Panc1 (cell line): ENCODE measurements around the gene KCNRG. TPM values are rescaled to one million over a fixed set of nuclear protein-coding genes. Genes with fewer than 3 reads are reported as not detected.

Source experiments
- ATAC-seq: fragments of 200-7000 bp; cut with Tn5 transposase; 2 replicates; pipeline ENCODE4 v1.9.1; 2020; ENCODE audit warnings: mild to moderate bottlenecking, moderate library complexity
- BruUV-seq: library from RNA; stranded (reverse); fragments of 400-500 nt; replicated peaks from 2 replicates; lab custom pipeline; 2021; lab: Mats Ljungman, UMichigan
- CTCF ChIA-PET: fragments of 300-600 bp; sonication (Branson Sonifier 250); formaldehyde crosslinking; loops from one replicate; lab custom pipeline; 2022; ENCODE audit warnings: antibody characterized with exemption; lab: Charles Lee
- POLR2A ChIA-PET: fragments of 300-600 bp; sonication (Branson Sonifier 250); formaldehyde crosslinking; loops from one replicate; lab custom pipeline; 2022; ENCODE audit warnings: antibody characterized with exemption; lab: Charles Lee
- DNase-seq: peaks from one replicate; pipeline ENCODE4 v3.0.0-alpha.2; 2010; ENCODE audit warnings: low read depth, low spot score
- H3K27ac ChIP-seq: 2 replicates; pipeline ENCODE4 v1.5.1; 2011; ENCODE audit warnings: mild to moderate bottlenecking, low read length, inconsistent platforms
- H3K27me3 ChIP-seq: fragments of 200-500 bp; sonication (Bioruptor generic); 2 replicates; pipeline ENCODE4 v1.6.0; 2014; ENCODE audit warnings: low read length, inconsistent platforms; ENCODE audit not compliant: control insufficient read depth, insufficient read depth
- H3K36me3 ChIP-seq: fragments of 200-500 bp; sonication (Bioruptor generic); 2 replicates; pipeline ENCODE4 v1.5.1; 2014; ENCODE audit warnings: inconsistent platforms, mild to moderate bottlenecking, low read length, moderate library complexity; ENCODE audit not compliant: control insufficient read depth, insufficient read depth
- H3K4me1 ChIP-seq: 2 replicates; pipeline ENCODE4 v1.5.1; 2011; ENCODE audit warnings: inconsistent platforms, mild to moderate bottlenecking, low read length, moderate library complexity; ENCODE audit not compliant: control insufficient read depth, insufficient read depth
- H3K4me3 ChIP-seq, 2 experiments: 2 replicates each; pipeline ENCODE4 v1.5.1; 2011 to 2012; ENCODE audit warnings: low read depth in 2 of 2, low read length in 2 of 2, mild to moderate bottlenecking in 2 of 2, inconsistent platforms in 1 of 2, moderate library complexity in 1 of 2
- H3K9me3 ChIP-seq: fragments of 200-500 bp; sonication (Bioruptor generic); 2 replicates; pipeline ENCODE4 v1.5.1; 2014; ENCODE audit warnings: low read depth, mild to moderate bottlenecking, inconsistent platforms, low read length, moderate library complexity; ENCODE audit not compliant: control insufficient read depth, insufficient read depth
- CTCF ChIP-seq: fragments of 450-650 bp; IDR thresholded peaks from 2 replicates; pipeline ENCODE4 v1.5.1; 2017; ENCODE audit warnings: mild to moderate bottlenecking
- POLR2AphosphoS5 ChIP-seq: IDR thresholded peaks from 2 replicates; pipeline ENCODE4 v1.6.1; 2012; ENCODE audit warnings: mild to moderate bottlenecking, low read depth, low read length, moderate library complexity
- REST ChIP-seq, 2 experiments: IDR thresholded peaks; 2 replicates each; pipeline ENCODE4 v1.6.1; 2011 to 2012; ENCODE audit warnings: low read depth in 2 of 2, control low read depth in 1 of 2, low read length in 1 of 2, mild to moderate bottlenecking in 1 of 2, moderate library complexity in 1 of 2; ENCODE audit not compliant: insufficient read depth in 1 of 2
- SIN3A ChIP-seq: IDR thresholded peaks from 2 replicates; pipeline ENCODE4 v1.6.1; 2012; ENCODE audit warnings: low read depth, mild to moderate bottlenecking, low read length, moderate library complexity, borderline replicate concordance; ENCODE audit not compliant: insufficient read depth
- TCF7L2 ChIP-seq: IDR thresholded peaks from 2 replicates; pipeline ENCODE4 v1.6.1; 2011; ENCODE audit warnings: mild to moderate bottlenecking, low read depth, low read length, inconsistent platforms
- in situ Hi-C: cut with HindIII; loops from 2 replicates; pipeline ENCODE4 v1.10.0; 2016; ENCODE audit warnings: low sequenced_read_pairs, low pct_unique_long_range_greater_than_20kb
- intact Hi-C: fragments of 100-400 bp; cut with micrococcal nuclease; formaldehyde crosslinking; loops from one replicate; pipeline ENCODE4 v1.10.0; 2022; ENCODE audit not compliant: unreplicated experiment
- total RNA-seq: library from RNA; stranded (reverse); gene quantifications from one replicate; pipeline ENCODE4 v1.2.1, GENCODE V29; 2021; ENCODE audit not compliant: unreplicated experiment

The KCNRG gene
- total RNA-seq, 1 experiment from 2014 or later, result 0.31 TPM

GRCh38 chr13:49996161-49996915, 18.9 kb upstream of the KCNRG start:
- CTCF ChIA-PET, result interaction anchor here (0.9 kb wide), 1 partner anchor 60 kb away, joined by 3 read pairs; the partner anchor contains the start of gene SPRYD7

More at GRCh38 chr13:49996161-49996915, 18.9 kb upstream of the KCNRG start:
- Histone ChIP-seq H3K27ac (peak overlapping the region; percentile 90), H3K36me3 (peaks cover 12% of the 10 kb centered on the region), H3K9me3 (no peaks in the 10 kb centered on the region), H3K27me3 (no peaks in the 10 kb centered on the region), H3K4me1 (peaks cover 18% of the 10 kb centered on the region), H3K4me3 (peak overlapping the region; percentile 63 to 65)
- BruUV-seq, result no TSS peak
- DNase-seq, result no peak
- intact Hi-C loops, result no loop called here
- ATAC-seq, result peak; percentile 85
- POLR2A ChIA-PET, result interaction anchor here (0.6 kb wide), 1 partner anchor 18 kb away, joined by 6 read pairs; no protein-coding TSS in a partner anchor
- in situ Hi-C loops, result no loop called here
- TF ChIP-seq REST (IDR thresholded peaks at IDR 0.05; ENCODE audit: insufficient read depth in 1 of 2, low read depth in 2 of 2, low read length in 1 of 2) (no peak), TCF7L2 (no peak), SIN3A (no peak; the same call in 1 of the 2 replicates), POLR2AphosphoS5 (peak; percentile 59), CTCF (no peak)
